Loucy (cell line): Measurements from ENCODE around the gene PRMT9.

Experiments
- H2AFZ ChIP-seq: fragments of 200-600 bp; sonication (generic); 2 replicates; pipeline ENCODE4 v1.6.0; 2016; ENCODE audit warnings: antibody characterized with exemption, mild to moderate bottlenecking, low read length, moderate library complexity
- H3F3A ChIP-seq: fragments of 200-600 bp; 2 replicates; pipeline ENCODE4 v1.6.0; 2016; ENCODE audit warnings: antibody characterized with exemption, low read depth, mild to moderate bottlenecking
- H3K27me3 ChIP-seq: fragments of 200-600 bp; sonication (generic); 2 replicates; pipeline ENCODE4 v1.6.1; 2014; ENCODE audit warnings: low read length, mild to moderate bottlenecking; ENCODE audit not compliant: insufficient read depth, poor library complexity, severe bottlenecking
- H3K36me3 ChIP-seq: fragments of 200-600 bp; sonication (generic); 2 replicates; pipeline ENCODE4 v1.6.1; 2016; ENCODE audit warnings: low read length; ENCODE audit not compliant: insufficient read depth
- H3K4me1 ChIP-seq: fragments of 200-600 bp; sonication (generic); 2 replicates; pipeline ENCODE4 v1.5.1; 2014; ENCODE audit warnings: low read length, mild to moderate bottlenecking; ENCODE audit not compliant: insufficient read depth, poor library complexity, severe bottlenecking
- H3K4me2 ChIP-seq: fragments of 200-600 bp; sonication (generic); 2 replicates; pipeline ENCODE4 v1.6.0; 2014; ENCODE audit warnings: antibody characterized with exemption, low read length, low read depth, mild to moderate bottlenecking; ENCODE audit not compliant: poor library complexity, severe bottlenecking
- H3K4me3 ChIP-seq: fragments of 200-600 bp; sonication (generic); 2 replicates; pipeline ENCODE4 v1.5.1; 2014; ENCODE audit warnings: low read length, mild to moderate bottlenecking, mixed read lengths; ENCODE audit not compliant: poor library complexity, severe bottlenecking
- H3K79me2 ChIP-seq: fragments of 200-600 bp; sonication (generic); 2 replicates; pipeline ENCODE4 v1.6.1; 2014; ENCODE audit warnings: low read length; ENCODE audit not compliant: insufficient read depth
- H3K9ac ChIP-seq: fragments of 200-600 bp; sonication (generic); 2 replicates; pipeline ENCODE4 v1.6.0; 2014; ENCODE audit warnings: mild to moderate bottlenecking, low read depth, low read length, moderate library complexity; ENCODE audit not compliant: poor library complexity, severe bottlenecking
- H3K9me2 ChIP-seq: fragments of 200-600 bp; sonication (generic); replicated peaks from 2 replicates; pipeline ENCODE4 v1.6.1; 2016; ENCODE audit warnings: low read depth, low read length, mixed read lengths
- H3K9me3 ChIP-seq: fragments of 200-600 bp; sonication (generic); 2 replicates; pipeline ENCODE4 v1.6.1; 2014; ENCODE audit warnings: mild to moderate bottlenecking, antibody characterized with exemption, low read length, low read depth; ENCODE audit not compliant: insufficient read depth
- H4K20me1 ChIP-seq: fragments of 200-600 bp; sonication (generic); 2 replicates; pipeline ENCODE4 v1.6.0; 2014; ENCODE audit warnings: antibody characterized with exemption, low read length, mild to moderate bottlenecking; ENCODE audit not compliant: insufficient read depth, poor library complexity, severe bottlenecking
- CTCF ChIP-seq: fragments of 200-600 bp; sonication (generic); conservative IDR thresholded peaks from 2 replicates; pipeline ENCODE4 v1.5.1; 2014; ENCODE audit warnings: mild to moderate bottlenecking, antibody characterized with exemption, low read length
- EZH2phosphoT487 ChIP-seq: fragments of 200-600 bp; IDR thresholded peaks from 2 replicates; pipeline ENCODE4 v1.6.1; 2018; ENCODE audit warnings: antibody characterized with exemption, mild to moderate bottlenecking, moderate library complexity, borderline replicate concordance

PRMT9 gene

GRCh38 chr4:147674496-147674895 lies 9.5 kb downstream of the PRMT9 start:
- H3F3A ChIP-seq, result no peaks in the 10 kb centered on the region
- H3K4me2 ChIP-seq, result no peak overlapping the region
- H3K9ac ChIP-seq, result no peak overlapping the region
- peaks cover 6% of the 10 kb centered on the region; the same call in 1 of the 2 replicates for H3K36me3 ChIP-seq
- no peak overlapping the region for H2AFZ ChIP-seq
- peaks cover 9% of the 10 kb centered on the region for H3K4me1 ChIP-seq
- no peaks in the 10 kb centered on the region for H4K20me1 ChIP-seq
- H3K9me2 ChIP-seq, result no peaks in the 10 kb centered on the region
- H3K9me3 ChIP-seq, result no peaks in the 10 kb centered on the region
- peaks cover 14% of the 10 kb centered on the region; the same call in 1 of the 2 replicates for H3K79me2 ChIP-seq
- no peaks in the 10 kb centered on the region for H3K27me3 ChIP-seq
- TF ChIP-seq EZH2phosphoT487, result no peak
- TF ChIP-seq CTCF, result no peak
- no peak overlapping the region for H3K4me3 ChIP-seq

GRCh38 chr4:147674073-147674472 lies 9.9 kb downstream of the PRMT9 start:
- H3K36me3 ChIP-seq, result peaks cover 6% of the 10 kb centered on the region; the same call in 1 of the 2 replicates
- no peaks in the 10 kb centered on the region for H4K20me1 ChIP-seq
- no peaks in the 10 kb centered on the region for H3K9me3 ChIP-seq
- H3K27me3 ChIP-seq, result no peaks in the 10 kb centered on the region
- H3K4me3 ChIP-seq, result no peak overlapping the region
- no peak overlapping the region for H3K9ac ChIP-seq
- H3K9me2 ChIP-seq, result no peaks in the 10 kb centered on the region
- no peak for TF ChIP-seq EZH2phosphoT487
- no peaks in the 10 kb centered on the region for H3F3A ChIP-seq
- no peak overlapping the region for H2AFZ ChIP-seq
- peaks cover 8% of the 10 kb centered on the region for H3K4me1 ChIP-seq
- peaks cover 11% of the 10 kb centered on the region; the same call in 1 of the 2 replicates for H3K79me2 ChIP-seq
- H3K4me2 ChIP-seq, result no peak overlapping the region

- Histone ChIP-seq H3K27me3 (no peaks in the 10 kb centered on the region), H3K79me2 (no peaks in the 10 kb centered on the region), H3K9ac (no peak overlapping the region), H3K9me2 (no peaks in the 10 kb centered on the region), H3K9me3 (no peaks in the 10 kb centered on the region), H3K4me2 (no peak overlapping the region), H2AFZ (no peak overlapping the region), H3K36me3 (peaks cover 47% of the 10 kb centered on the region; the same call in 1 of the 2 replicates), H4K20me1 (no peaks in the 10 kb centered on the region), H3K4me1 (no peaks in the 10 kb centered on the region), H3F3A (no peaks in the 10 kb centered on the region), H3K4me3 (no peak overlapping the region)
- TF ChIP-seq CTCF (no peak), EZH2phosphoT487 (no peak)
Observed at GRCh38 chr4:147658501-147658900, 25.5 kb downstream of the PRMT9 start.

GRCh38 chr4:147655639-147656038 lies 28.3 kb downstream of the PRMT9 start:
- no peaks in the 10 kb centered on the region for H3F3A ChIP-seq

More at GRCh38 chr4:147655639-147656038, 28.3 kb downstream of the PRMT9 start:
- peaks cover 2% of the 10 kb centered on the region; the same call in 1 of the 2 replicates for H3K79me2 ChIP-seq
- H4K20me1 ChIP-seq, result no peaks in the 10 kb centered on the region
- H3K36me3 ChIP-seq, result peaks cover 43% of the 10 kb centered on the region; the same call in 1 of the 2 replicates
- TF ChIP-seq EZH2phosphoT487 (no peak), CTCF (no peak)
- H3K9me3 ChIP-seq, result no peaks in the 10 kb centered on the region
- H3K4me2 ChIP-seq, result no peak overlapping the region
- H3K4me3 ChIP-seq, result no peak overlapping the region
- H3K9me2 ChIP-seq, result no peaks in the 10 kb centered on the region
- no peak overlapping the region for H2AFZ ChIP-seq
- no peak overlapping the region for H3K9ac ChIP-seq
- H3K27me3 ChIP-seq, result no peaks in the 10 kb centered on the region
- no peaks in the 10 kb centered on the region for H3K4me1 ChIP-seq
